NCI-H2196 treated with DMSO at 0.1 percent for 48 hours (cell line): ENCODE results near the gene B3GAT2.
A peak's percentile ranks its signal among the peaks of the same experiment; 100 is the strongest.

ENCODE experiments used
- DNase-seq: peaks from one replicate; lab custom pipeline; 2025; ENCODE audit not compliant: unreplicated experiment; lab: John Stamatoyannopoulos, UW

B3GAT2 gene

GRCh38 chr6:70900047-70900446 lies 56.8 kb downstream of the B3GAT2 start:
- no peak for DNase-seq

- DNase-seq = no peak
Measured at GRCh38 chr6:70894001-70894400, 62.9 kb downstream of the B3GAT2 start.

- DNase-seq = no peak
Measured at GRCh38 chr6:70889270-70889669, 67.6 kb downstream of the B3GAT2 start.

- DNase-seq = no peak
Measured at GRCh38 chr6:70886661-70887060, 70.2 kb downstream of the B3GAT2 start.

GRCh38 chr6:70886071-70886470 lies 70.8 kb downstream of the B3GAT2 start:
- DNase-seq = no peak

- peak; percentile 6 for DNase-seq
Measured at GRCh38 chr6:70884074-70884983, 72.5 kb downstream of the B3GAT2 start.

- DNase-seq = no peak
Measured at GRCh38 chr6:70879496-70879895, 77.4 kb downstream of the B3GAT2 start.

GRCh38 chr6:70874181-70874913 lies 82.5 kb downstream of the B3GAT2 start:
- DNase-seq = no peak

- DNase-seq = no peak
Measured at GRCh38 chr6:70872469-70872868, 84.4 kb downstream of the B3GAT2 start.

GRCh38 chr6:70864401-70864800 lies 92.5 kb downstream of the B3GAT2 start:
- no peak for DNase-seq

- no peak for DNase-seq
Measured at GRCh38 chr6:70863343-70863742, 93.5 kb downstream of the B3GAT2 start.

- DNase-seq = no peak
Measured at GRCh38 chr6:70860920-70861319, 95.9 kb downstream of the B3GAT2 start.

- DNase-seq = no peak
Measured at GRCh38 chr6:70860045-70860444, 96.8 kb downstream of the B3GAT2 start.

GRCh38 chr6:70857387-70858077 lies 99.3 kb downstream of the B3GAT2 start:
- no peak for DNase-seq

- DNase-seq = no peak
Measured at GRCh38 chr6:70852667-70853246, 104.1 kb downstream of the B3GAT2 start.

GRCh38 chr6:70849348-70850069 lies 107.4 kb downstream of the B3GAT2 start:
- no peak for DNase-seq

GRCh38 chr6:70847106-70848084 lies 109.5 kb downstream of the B3GAT2 start:
- no peak for DNase-seq

- no peak for DNase-seq
Measured at GRCh38 chr6:70846207-70846835, 110.5 kb downstream of the B3GAT2 start.

GRCh38 chr6:70844301-70844700 lies 112.6 kb downstream of the B3GAT2 start:
- no peak for DNase-seq
